T-helper 2 cell treated with Interferon-gamma antibody and Interleukin-4, amounts not matched to agents 100 ng/mL and 5 ng/mL, for 36 hours (primary cell): Measurements from ENCODE around the gene EPHA4. TPM values are rescaled to one million over a fixed set of nuclear protein-coding genes. Genes with fewer than 3 reads are reported as not detected.

Experiments used
- intact Hi-C: fragments of 100-400 bp; cut with micrococcal nuclease; formaldehyde crosslinking; loops from one replicate; pipeline ENCODE4 v1.15.1; 2023
- total RNA-seq: library from RNA; stranded (reverse); gene quantifications from 2 replicates; pipeline ENCODE4 v1.2.3, GENCODE V29; 2022

The EPHA4 gene
- total RNA-seq, 1 donor from 2014 or later: 7.0 TPM

DNA sequence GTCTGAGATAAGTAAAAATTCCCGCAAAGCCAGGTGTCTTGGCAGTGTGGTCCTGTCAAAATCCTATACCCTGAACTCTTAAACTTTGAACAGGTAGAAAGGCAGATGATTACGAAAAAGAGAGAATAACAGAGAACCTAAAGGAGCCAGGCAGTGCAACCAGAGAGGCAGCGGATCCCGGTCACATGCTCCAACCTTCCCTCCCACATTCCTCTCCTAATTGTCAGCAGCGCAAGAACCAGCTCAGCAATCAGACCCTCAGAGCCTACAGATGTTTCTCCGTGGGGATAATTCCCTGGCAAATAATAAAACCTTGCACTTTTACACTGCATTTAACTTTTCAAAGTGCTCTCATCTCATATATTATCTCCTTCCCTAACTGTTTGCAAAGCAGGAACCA lies 124.8 kb downstream of the EPHA4 start:
- intact Hi-C loops: no loop called here

DNA sequence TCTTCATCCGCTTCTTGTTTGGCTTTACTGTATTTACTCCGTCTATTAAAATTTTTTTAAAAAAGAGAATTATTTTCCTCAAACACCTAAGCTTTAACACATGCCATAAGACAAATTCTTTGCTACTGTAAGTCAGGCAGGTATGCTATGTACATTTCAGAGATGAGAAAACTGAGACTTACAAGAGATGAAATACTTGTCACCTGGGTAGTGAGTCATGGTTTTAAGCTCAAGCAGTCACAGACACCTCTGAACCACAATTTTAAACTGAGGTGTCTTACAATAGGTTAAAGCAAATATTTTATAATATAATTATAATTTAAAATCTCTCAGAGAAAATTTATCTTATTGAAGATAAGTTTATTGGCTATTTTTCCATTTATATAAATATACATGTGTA lies 126.0 kb downstream of the EPHA4 start:
- intact Hi-C loops: no loop called here

- intact Hi-C loops: no loop called here
Measured at GRCh38 chr2:221444106-221444505, 128.0 kb downstream of the EPHA4 start.

- intact Hi-C loops: no loop called here
Measured at GRCh38 chr2:221443645-221444044, 128.5 kb downstream of the EPHA4 start.

- intact Hi-C loops: no loop called here
Measured at GRCh38 chr2:221442128-221442527, 130.0 kb downstream of the EPHA4 start.

- intact Hi-C loops: no loop called here
Measured at GRCh38 chr2:221439761-221440479, 132.2 kb downstream of the EPHA4 start.

GRCh38 chr2:221437056-221437455 lies 135.0 kb downstream of the EPHA4 start:
- intact Hi-C loops: no loop called here

DNA sequence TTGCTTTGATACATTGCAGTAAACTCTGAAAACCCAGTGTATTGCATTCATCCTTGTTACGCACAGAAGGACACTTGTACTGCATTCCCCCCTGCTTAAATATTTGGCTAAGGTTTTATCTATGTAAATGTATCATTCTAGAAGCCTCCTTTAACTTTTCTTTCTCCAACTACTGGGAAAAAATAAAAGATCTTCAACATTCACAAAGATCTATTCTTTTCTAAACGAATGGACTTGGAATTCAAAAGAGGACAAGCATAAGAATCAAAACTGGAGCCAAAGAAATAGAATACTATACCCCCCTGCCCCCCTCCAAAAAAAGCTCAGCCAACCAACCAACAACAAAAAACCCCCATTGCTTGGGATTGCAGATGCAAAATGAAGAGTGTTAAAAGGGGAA lies 136.9 kb downstream of the EPHA4 start:
- intact Hi-C loops: no loop called here

DNA sequence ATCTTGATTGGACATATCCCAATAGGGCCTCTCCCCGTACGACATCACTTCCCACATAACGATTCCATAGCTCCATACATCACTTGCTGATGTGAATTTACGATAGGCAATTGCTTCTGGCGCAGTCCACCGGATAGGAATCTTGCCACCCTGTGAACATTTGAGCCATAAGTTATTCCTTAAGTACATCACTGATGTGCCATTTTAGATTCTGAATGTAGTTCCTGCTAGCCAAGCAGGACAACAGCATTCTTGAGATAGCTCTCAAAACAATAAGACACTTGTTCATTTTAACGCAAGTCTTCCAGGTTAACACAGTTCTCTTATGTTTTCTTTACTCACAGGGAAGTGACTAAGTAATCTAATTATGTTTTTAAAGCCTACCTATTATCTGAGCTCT lies 138.0 kb downstream of the EPHA4 start:
- intact Hi-C loops: no loop called here

DNA sequence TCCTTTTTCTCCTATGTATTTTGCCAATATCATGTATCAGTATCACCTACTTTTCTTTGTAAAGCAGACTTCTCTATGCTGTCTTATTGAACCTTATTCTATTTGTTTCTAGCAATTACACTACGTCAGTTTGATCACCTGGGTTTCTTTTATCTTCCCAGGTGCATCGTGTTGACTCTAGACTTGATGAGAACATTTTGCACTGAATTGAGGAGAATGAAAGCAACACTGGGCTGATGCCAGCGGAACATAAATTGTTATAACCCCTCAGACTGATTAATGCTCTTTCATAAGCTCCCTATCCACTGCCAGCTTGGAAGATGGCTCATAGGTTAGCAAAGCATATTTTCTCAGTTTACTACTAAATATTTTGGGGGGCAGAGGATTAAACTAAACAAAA lies 140.6 kb downstream of the EPHA4 start:
- intact Hi-C loops: no loop called here

- intact Hi-C loops: no loop called here
Measured at GRCh38 chr2:221429741-221430491, 142.2 kb downstream of the EPHA4 start.

GRCh38 chr2:221428896-221429295 lies 143.2 kb downstream of the EPHA4 start:
- intact Hi-C loops: no loop called here

DNA sequence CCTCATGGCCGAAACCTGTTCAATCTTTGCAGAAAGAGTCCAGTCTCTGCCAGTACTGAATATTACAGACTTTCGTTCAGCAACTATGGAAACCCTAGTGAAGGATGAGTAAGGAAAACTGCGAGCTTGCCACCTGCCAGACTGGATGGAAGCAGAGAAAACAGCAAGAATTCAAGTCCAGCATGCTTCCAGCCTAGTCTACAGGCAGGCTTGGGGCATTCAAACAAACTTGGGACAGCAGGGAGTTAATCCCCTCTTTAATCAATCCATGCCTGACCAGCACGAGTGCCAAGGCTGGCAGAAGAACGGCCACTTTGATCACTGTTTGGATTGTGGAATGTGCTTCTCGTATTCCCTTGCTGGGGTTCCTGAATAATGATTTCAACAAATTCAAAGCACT lies 145.2 kb downstream of the EPHA4 start:
- intact Hi-C loops: no loop called here

GRCh38 chr2:221425891-221426290 lies 146.2 kb downstream of the EPHA4 start:
- intact Hi-C loops: no loop called here

DNA sequence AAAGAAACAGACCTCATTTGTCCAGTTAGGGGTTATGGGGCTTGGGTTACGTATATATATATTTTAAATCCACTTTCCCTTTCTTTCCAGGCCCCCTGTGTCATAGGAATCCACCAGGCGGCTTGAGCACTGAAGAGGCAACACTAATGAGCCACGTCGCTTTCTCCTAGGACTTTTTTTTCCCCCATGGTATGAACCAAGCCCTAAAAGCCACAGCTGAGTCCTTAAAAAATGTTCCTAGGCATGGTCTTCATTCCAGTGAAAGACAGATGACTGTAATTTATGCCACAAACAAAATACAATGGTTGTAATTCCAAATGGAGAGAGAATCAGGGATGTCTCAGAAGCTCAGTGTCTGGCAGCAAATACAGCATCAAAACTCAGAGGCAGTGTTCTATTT lies 146.8 kb downstream of the EPHA4 start:
- intact Hi-C loops: no loop called here

- intact Hi-C loops: no loop called here
Measured at GRCh38 chr2:221423210-221423804, 148.8 kb downstream of the EPHA4 start.

DNA sequence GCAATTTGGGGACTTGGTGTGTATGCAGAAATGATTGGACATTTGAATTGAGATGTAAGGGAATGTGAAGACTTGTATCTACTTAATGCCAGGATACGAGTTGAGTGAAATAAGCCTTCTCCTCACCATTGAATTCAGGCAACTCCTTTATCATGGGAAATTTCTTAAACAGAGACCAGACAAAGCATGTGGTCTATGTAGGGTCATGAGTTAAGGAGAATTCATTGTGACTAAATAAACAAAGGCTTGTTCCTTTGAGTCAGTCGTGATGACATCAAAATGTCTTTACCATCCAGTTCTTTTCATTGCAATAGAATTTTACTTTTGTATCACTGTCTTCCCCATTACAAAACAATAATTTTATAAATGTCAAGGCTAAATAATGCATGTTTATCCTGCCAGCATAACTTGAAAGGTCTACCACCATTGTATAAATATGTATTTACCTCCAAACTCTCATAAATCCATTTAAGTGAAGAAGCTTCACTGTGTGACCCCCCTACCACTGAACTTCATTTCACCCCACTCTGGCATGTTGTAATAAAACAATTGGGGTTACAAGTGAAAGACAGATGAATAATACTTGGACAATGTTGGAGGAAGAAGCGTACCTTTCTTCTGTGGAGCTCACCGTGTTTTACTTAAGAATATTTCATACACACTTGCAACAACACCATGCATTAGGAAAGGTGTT lies 149.4 kb downstream of the EPHA4 start:
- intact Hi-C loops: no loop called here

DNA sequence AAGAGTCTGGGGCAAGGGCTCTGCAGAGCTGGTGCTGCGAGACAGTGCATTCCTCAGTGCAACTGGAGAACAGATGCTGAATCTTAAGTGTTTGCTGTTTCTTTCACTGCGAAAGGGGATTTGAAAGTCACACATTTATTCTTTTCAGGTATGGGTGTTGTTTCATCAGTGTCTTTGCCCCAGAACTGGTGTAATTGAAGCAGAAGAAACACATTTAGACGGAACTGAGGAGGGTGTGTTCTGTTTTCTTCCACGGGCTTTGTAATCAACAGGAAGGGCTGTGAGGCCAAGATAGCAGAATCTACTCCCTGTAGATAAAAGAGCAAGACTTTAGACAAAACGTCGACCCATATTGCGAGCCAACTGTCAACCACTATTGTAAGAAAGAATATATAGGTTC lies 151.9 kb downstream of the EPHA4 start:
- intact Hi-C loops: no loop called here

GRCh38 chr2:221415789-221416188 lies 156.3 kb downstream of the EPHA4 start:
- intact Hi-C loops: no loop called here

GRCh38 chr2:221412978-221413377 lies 159.1 kb downstream of the EPHA4 start:
- intact Hi-C loops: no loop called here

- intact Hi-C loops: no loop called here
Measured at GRCh38 chr2:221410487-221410886, 161.6 kb downstream of the EPHA4 start.

DNA sequence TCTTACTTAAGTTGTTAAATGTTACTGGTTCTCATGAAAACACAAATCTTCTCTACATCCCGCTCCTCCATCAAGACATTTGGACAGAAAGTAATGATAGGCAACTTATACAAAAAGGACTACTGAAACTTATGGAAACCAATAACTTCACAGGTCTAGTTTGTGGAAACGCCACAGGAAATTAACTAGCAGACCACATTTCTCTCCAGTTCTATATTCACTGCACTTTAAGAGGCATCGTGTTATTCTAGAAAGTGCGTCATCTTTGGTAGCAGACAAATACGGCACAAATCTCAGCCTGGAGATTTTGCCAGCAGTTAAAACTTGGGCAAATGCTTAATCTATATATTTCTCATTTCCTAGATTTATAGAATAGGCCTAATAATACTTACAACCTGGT lies 164.3 kb downstream of the EPHA4 start:
- intact Hi-C loops: no loop called here
